Right ventricle myocardium inferior (tissue), 1 donor: Measurements from ENCODE around the gene COL4A2. TPM values are rescaled to one million over a fixed set of nuclear protein-coding genes. Genes with fewer than 3 reads are reported as not detected.
A peak's percentile ranks its signal among the peaks of the same experiment; 100 is the strongest.

ENCODE experiments used
- ATAC-seq: fragments of 200-7000 bp; cut with Tn5 transposase; one replicate; pipeline ENCODE4 v1.9.1; 2020; ENCODE audit warnings: mild to moderate bottlenecking, moderate library complexity
- DNase-seq: peaks from one replicate; pipeline ENCODE4 v3.0.0; 2021; ENCODE audit errors: missing footprints
- intact Hi-C: fragments of 100-400 bp; cut with DNase I; formaldehyde crosslinking; loops from one replicate; pipeline ENCODE4 v1.11.0; 2022
- total RNA-seq: library from RNA; stranded (reverse); fragmentation: NEBNext Ultra II Directional; extraction: Animal tissue kit (Norgen Biotek cat#: 25700); gene quantifications from one replicate; pipeline ENCODE4 v1.2.1, GENCODE V29; 2021
- donor health status: DM: no; HTN: yes; CAD: no; lungs with severe emphysema.

Gene COL4A2
- total RNA-seq, 1 donor from 2014 or later, result 126 TPM

DNA sequence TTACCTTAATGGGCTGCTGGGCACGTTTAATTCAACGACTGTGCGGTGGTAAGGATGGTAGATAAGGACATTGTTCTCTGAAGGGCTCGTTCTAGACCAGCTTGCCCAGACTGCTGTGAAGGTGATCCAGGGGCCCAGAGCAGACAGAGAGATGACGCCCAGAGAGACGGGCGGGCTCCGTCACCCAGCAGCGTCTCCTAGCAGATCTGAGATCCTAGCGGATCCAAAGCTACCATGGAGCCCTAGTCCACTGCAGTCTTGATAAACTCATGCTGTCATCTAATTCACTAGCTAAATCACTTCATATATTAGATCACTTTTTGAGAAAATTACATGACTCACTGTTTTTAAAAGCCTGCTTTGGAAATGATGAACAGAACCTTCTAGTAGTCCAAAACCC, 21.5 kb downstream of the COL4A2 start:
- intact Hi-C loops, result no loop called here
- DNase-seq, result no peak

DNA sequence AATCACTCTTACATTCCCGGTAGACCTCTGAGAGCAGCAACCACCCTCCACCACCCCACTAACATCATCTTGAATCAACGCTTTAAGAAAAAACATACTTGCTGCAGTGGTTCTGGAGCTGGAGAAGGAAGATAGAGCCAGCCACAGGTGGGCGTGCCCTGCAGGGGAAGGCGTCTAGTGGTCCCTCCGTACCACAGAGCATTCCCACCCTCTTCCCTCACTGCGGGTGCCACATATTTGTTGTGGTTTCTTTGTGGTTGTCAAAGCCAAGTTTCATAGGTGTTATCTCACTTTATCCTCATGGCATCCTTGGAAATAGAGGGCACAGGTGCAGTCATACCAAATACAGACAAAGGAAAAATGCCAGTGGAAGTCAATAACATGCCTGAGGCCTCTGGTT, 22.2 kb downstream of the COL4A2 start:
- DNase-seq (no peak), ATAC-seq (no peak)
- intact Hi-C loops, result no loop called here

More for the DNA sequence above, 21.5 kb downstream of the COL4A2 start:
- no peak for ATAC-seq

GRCh38 chr13:110329798-110330461, 22.8 kb downstream of the COL4A2 start:
- peak; percentile 20 for ATAC-seq
- no peak for DNase-seq
- intact Hi-C loops, result no loop called here

- intact Hi-C loops, result no loop called here
- no peak for ATAC-seq
Observed at GRCh38 chr13:110330491-110331011, 23.5 kb downstream of the COL4A2 start.

GRCh38 chr13:110331362-110331761, 24.3 kb downstream of the COL4A2 start:
- intact Hi-C loops, result no loop called here
- ATAC-seq (no peak), DNase-seq (no peak)

More at GRCh38 chr13:110330491-110331011, 23.5 kb downstream of the COL4A2 start:
- DNase-seq, result no peak

- no peak for DNase-seq
- no peak for ATAC-seq
Observed at GRCh38 chr13:110332750-110333149, 25.7 kb downstream of the COL4A2 start.

GRCh38 chr13:110333837-110334236, 26.8 kb downstream of the COL4A2 start:
- ATAC-seq (no peak), DNase-seq (no peak)
- intact Hi-C loops, result no loop called here

More at GRCh38 chr13:110332750-110333149, 25.7 kb downstream of the COL4A2 start:
- intact Hi-C loops, result no loop called here

DNA sequence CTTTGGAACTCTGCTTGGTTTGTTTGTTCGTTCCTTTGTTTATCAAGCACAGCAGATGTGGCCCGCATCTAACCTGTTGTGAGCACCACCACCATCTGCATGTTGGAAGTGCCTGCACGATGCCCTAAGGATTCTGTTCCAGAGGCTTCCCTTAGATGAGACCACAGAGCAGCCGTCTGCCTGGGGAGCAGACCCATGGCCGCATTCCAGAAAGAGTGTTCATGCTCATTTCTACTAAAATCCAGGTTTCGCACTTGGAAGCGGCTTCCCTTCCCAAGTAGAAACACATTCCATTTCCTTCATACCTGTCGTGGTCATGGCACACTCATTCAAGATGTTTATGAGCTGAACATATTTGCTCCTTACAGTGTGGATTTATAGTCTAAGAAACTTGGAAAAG, 27.2 kb downstream of the COL4A2 start:
- intact Hi-C loops, result no loop called here

DNA sequence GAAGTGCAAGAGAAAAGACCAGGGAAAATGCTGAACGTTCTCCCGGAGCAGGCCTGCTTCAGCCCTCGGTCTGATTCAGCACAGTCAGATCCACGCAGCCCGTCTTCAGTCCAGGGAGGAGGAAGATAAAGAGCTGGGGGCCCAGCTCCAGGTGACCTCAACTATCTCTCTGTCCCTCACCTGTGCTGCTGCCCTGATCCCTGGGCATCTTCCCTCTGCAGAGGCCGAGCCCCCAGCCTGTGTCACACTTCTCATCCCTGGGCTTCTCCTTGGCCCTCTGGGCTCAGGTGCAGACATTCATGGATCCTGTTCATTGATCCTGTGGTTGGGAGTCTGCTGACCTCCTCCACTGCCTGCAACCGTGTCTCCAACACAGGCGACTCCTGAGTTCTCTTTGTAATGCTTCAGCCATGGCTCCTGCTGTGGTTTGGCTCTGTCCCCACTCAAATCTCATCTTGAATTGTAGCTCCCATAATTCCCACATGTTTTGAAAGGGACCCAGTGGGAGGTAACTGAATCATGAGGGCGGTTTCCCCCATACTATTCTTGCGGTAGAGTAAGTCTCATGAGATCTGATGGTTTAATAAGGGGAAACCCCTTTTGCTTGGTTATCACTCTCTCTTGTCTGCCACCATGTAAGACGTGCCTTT, 27.9 kb downstream of the COL4A2 start:
- intact Hi-C loops, result no loop called here
- DNase-seq (no peak), ATAC-seq (no peak)

More for the DNA sequence above, 27.2 kb downstream of the COL4A2 start:
- ATAC-seq, result no peak
- no peak for DNase-seq

DNA sequence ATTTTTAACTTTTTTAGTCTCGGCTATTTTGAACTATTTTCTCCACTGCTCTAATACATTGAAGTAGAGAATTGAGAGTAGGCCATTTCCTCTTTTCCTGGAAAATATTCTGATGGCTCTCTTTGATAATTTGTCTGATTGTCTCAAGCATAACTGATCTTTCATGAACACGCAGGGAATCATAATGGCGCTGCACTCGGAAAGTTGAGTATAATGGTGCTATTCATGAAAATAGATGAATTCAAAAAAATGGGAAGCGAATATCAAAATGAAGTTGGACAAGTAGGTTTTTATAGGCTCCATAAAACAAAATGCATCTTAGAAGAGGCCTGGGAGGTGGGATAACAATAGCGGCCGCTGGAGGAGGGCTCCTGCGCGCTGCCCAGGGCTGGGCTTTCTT, 29.0 kb downstream of the COL4A2 start:
- intact Hi-C loops, result no loop called here
- DNase-seq, result no peak
- ATAC-seq, result no peak

DNA sequence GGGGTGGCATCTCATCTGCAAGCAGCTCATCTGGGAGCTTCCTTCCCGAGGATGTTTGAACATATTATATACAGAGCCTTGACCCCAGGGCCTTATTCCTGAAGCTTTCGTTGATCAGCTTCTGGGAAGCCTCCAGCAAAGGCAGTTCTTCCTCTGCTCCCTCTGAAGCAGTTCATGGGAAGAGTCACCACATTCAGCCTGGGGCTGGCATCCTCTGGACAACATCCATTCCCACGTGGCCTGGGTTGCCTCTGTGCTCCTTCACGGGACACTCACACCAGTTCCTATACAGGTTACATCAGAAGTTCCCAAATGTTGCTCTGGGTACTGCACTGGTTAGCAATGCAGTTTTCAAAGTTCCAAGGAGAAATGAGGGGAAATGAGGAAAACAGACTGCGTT, 29.6 kb downstream of the COL4A2 start:
- intact Hi-C loops, result no loop called here
- DNase-seq (no peak), ATAC-seq (no peak)

DNA sequence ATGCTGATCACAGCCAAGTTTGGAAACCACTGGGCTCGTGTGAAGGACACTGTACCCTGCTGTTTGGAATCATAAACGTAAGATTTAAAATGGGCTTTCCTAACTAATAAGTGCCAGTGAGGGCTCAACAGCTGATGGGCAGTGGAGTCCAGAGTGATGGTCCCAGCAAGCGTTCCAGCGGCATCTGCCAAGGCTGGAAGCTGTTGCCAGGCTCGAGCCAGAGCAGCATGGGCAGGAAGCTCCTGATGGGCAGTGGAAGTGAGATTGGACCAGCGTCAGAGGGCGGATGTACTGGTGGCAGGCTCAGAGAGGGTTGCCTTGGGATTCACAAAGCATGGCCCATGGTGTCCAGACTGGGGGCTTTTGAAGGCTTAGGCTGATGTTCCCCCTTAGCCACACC, 30.2 kb downstream of the COL4A2 start:
- ATAC-seq (no peak), DNase-seq (no peak)
- intact Hi-C loops, result no loop called here

DNA sequence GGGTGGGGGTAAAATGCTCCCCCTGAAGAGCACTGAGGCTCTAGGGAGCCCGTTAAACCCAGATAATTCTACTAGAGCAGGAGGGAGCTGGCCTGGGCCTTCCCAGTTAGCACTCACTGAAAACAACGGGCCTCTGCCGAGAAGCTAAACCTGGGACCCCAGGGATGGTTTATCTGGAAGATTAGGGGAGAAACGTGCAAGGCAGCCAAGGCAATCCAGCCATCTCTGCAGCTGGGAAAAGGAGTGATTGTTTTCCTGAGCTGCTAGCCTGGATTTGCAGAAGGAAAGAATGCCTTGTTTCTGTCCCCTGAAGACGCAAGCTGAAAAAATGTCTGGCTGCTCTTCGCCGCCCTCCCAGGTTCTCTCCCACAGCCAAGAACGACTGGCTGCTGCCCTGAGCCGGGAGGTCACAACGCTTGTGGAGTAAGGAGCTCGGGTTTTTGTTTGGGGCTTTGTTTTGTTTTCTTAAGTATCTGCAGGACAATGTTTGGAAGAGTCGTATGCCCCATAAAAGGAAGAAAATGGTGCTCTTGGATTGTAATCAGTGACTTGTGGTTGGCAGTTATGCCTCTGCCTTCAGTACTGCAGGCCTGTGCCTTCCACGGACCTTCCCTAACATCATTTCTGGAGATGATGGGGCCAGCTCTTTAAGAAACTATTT, 31.5 kb downstream of the COL4A2 start:
- DNase-seq (peak; percentile 81), ATAC-seq (peak; percentile 86)
- intact Hi-C loops, result no loop called here

- intact Hi-C loops, result no loop called here
- ATAC-seq (no peak), DNase-seq (no peak)
Observed at GRCh38 chr13:110339263-110339662, 32.2 kb downstream of the COL4A2 start.

- ATAC-seq (no peak), DNase-seq (no peak)
- intact Hi-C loops, result loop anchor here (5.0 kb wide), 1 partner anchor 33 kb away; the partner anchor contains the start of genes COL4A1 and COL4A2
Observed at GRCh38 chr13:110339975-110340550, 33.0 kb downstream of the COL4A2 start.

GRCh38 chr13:110340812-110341444, 33.8 kb downstream of the COL4A2 start:
- ATAC-seq, result peak; percentile 50
- intact Hi-C loops, result loop anchor here (5.0 kb wide), 1 partner anchor 34 kb away; the partner anchor contains the start of genes COL4A1 and COL4A2
- DNase-seq, result peak; percentile 91

DNA sequence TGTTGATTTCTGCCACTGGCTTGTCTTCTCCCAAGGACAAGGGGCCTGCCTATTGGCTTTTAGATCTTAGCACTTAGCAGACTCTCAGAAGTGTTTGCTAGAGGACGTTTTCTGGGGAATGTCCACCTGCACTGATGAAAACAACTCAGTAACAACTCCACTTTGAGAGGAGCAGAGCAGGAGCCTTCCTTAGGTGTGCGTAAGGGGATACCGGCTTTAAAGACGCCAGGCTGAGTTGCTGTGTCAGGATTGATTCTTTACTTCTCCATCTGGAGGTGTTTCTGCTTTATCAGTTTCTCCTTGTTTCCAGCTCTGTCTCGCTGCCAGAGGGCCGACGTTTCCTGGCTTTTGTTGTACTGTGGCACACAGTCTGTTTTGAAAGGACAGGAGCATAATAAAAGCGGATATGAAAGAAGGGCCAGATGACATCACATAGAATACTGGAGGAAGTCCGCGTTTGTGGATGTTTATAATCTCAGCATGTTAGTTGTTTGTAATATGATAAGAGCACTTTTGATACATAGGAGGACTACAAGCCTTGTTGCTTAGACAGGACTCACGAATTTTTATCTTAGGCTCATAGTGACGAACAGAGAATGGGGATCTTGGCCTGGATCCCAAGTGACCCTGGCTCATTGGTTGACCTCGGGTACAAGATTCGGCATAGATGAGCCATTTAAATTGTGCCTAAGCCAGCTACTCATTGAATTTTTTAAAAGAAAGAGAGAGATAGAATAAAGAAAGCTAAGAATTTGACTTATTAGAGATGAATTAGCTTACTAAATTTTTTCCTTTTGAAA, 34.6 kb downstream of the COL4A2 start:
- intact Hi-C loops, result loop anchor here (5.0 kb wide), 1 partner anchor 34 kb away; the partner anchor contains the start of genes COL4A1 and COL4A2
- ATAC-seq (no peak), DNase-seq (no peak)

- intact Hi-C loops, result loop anchor here (5.0 kb wide), 1 partner anchor 35 kb away; the partner anchor contains the start of genes COL4A1 and COL4A2
- ATAC-seq (no peak), DNase-seq (no peak)
Observed at GRCh38 chr13:110342474-110342873, 35.4 kb downstream of the COL4A2 start.
